ENCODE data around the gene MXD3.
"Not testable (repeated sequence)": the region's sequence is repeated elsewhere in the genome, so short reads cannot be mapped to it uniquely, and the experiment has no call there.

The MXD3 gene

GRCh38 chr5:177260961-177261360, 50.7 kb downstream of the MXD3 start:
- DNase-seq, result no peak

DNA sequence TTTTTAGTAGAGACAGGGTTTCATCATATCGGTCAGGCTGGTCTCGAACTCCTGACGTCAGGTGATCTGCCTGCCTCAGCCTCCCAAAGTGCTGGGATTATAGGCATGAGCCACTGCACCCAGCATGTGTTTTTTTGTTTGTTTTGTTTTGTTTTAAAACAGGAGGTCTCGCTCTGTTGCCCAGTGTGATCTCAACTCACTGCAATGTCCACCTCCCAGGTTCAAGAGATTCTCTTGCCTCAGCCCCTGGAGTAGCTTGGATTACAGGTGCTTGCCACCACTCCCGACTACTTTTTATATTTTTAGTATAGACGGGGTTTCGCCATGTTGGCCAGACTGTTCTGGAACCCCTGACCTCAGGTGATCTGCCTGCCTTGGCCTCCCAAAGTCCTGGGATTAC, 53.0 kb downstream of the MXD3 start:
- not testable (repeated sequence) for DNase-seq

All from CD4-positive, alpha-beta T cell treated with Interleukin-4 for 1 hour (primary cell).